RWPE1 (cell line): Measurements from ENCODE around the gene ABI3.

ENCODE experiments used
- CTCF ChIA-PET: fragments of 350-600 bp; sonication (Branson Sonifier 250); formaldehyde crosslinking; extraction: SDS; loops from one replicate; lab custom pipeline; 2021; lab: Yijun Ruan, JAX
- POLR2A ChIA-PET: fragments of 400-600 bp; formaldehyde crosslinking; extraction: SDS; loops from one replicate; lab custom pipeline; 2020; ENCODE audit warnings: antibody characterized with exemption; ENCODE audit not compliant: low non-redundant PET; lab: Yijun Ruan, JAX
- DNase-seq: peaks from one replicate; pipeline ENCODE4 v3.0.0; 2012; ENCODE audit warnings: low spot score
- H3K27ac ChIP-seq: fragments of 450-650 bp; 2 replicates; pipeline ENCODE4 v1.5.1; 2017
- CTCF ChIP-seq: fragments of 450-650 bp; conservative IDR thresholded peaks from 2 replicates; pipeline ENCODE4 v1.5.1; 2017; ENCODE audit warnings: low read depth, mild to moderate bottlenecking

ABI3 gene

DNA sequence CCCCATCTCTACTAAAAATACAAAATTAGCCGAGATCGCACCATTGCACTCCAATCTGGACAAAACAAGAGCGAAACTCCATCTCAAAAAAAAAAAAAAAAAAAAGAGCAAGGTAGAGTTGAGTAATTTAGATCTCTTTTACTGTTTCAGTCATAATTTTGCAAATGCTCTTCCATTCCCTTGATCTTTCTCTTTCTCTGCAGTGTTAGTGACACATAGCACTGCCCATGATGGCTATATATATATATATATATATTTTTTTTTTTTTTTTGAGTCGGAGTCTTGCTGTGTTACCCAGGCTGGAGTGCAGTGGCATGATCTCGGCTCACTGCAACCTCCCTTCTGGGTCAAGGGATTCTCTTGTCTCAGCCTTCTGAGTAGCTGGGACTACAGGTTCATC lies 32.3 kb downstream of the ABI3 start:
- no peak overlapping the region for H3K27ac ChIP-seq
- ChIA-PET CTCF (no interaction called here), POLR2A (no interaction called here)
- DNase-seq: no peak
- no peak for TF ChIP-seq CTCF

GRCh38 chr17:49244839-49245238 lies 34.3 kb downstream of the ABI3 start:
- ChIA-PET CTCF (no interaction called here), POLR2A (no interaction called here)
- no peak for TF ChIP-seq CTCF
- no peak for DNase-seq
- no peak overlapping the region for H3K27ac ChIP-seq

GRCh38 chr17:49247944-49248343 lies 37.4 kb downstream of the ABI3 start:
- CTCF ChIA-PET: interaction anchor here (1.2 kb wide), 1 partner anchor 9 kb away, joined by 7 read pairs; no protein-coding TSS in a partner anchor
- TF ChIP-seq CTCF: no peak
- no peak overlapping the region for H3K27ac ChIP-seq
- POLR2A ChIA-PET: interaction anchor here (0.6 kb wide), 2 partner anchors 148 to 300 kb away, joined by 3 read pairs; no protein-coding TSS in a partner anchor
- DNase-seq: no peak

DNA sequence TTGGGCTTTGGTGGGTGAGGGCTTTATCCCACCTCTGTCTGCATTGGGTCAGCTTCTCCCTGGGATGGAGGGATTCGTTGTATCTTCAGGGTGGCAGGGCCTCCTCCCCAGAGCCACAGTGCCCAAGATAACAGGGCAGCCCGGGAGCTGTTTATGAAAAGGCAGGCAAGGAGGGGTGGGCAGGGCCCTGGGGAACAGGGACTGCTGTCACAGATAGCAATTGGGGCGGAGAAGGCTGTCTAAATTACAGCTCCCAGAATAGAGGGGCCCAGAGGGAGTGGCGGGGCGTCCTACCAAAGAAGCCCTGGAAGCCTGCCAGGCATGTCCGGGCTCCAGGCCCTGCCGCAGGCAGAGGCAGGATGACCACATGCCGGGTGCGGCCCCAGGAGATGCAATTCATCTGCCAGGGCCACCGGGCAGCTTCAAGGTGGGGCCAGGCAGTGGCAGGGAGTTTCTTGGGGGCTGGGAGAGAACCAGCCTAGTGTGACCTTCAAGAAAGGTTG lies 38.8 kb downstream of the ABI3 start:
- no peak for DNase-seq
- ChIA-PET CTCF (interaction anchor here (0.8 kb wide), 1 partner anchor 42 kb away, joined by 3 read pairs; no protein-coding TSS in a partner anchor), POLR2A (interaction anchor here (0.5 kb wide), 1 partner anchor 9 kb away, joined by 4 read pairs; no protein-coding TSS in a partner anchor)
- TF ChIP-seq CTCF: no peak
- peak overlapping the region; percentile 22; the same call in 1 of the 2 replicates for H3K27ac ChIP-seq

DNA sequence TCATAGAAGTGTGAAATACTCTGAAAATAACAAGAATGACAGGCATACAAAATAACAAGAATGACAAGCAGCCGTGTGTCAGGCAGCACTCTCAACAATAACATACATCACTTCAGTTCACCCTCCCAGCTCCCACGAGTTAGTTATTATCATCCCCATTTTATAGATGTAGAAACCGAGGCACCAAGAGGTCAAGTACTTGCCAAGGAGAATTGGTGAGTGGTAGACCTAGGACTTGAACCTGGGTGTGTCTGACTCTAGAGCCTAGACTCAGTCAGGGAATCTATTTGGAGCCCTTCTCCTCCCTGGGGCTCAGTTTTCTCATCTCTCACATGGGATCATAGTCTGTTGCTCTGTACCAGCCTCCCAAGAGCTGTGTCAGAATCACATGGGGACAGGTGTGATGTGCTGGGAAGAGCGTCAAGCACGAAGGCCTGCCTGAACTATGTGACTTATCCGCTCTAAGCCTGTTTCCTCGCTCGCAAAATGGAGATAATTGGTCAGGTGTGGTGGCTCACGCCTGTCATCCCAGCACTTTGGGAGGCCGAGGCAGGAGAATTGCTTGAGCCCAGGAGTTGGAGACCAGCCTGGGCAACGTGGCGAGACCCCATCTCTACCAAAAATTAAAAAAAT lies 39.5 kb downstream of the ABI3 start:
- no peak for TF ChIP-seq CTCF
- ChIA-PET CTCF (no interaction called here), POLR2A (interaction anchor here (0.5 kb wide), 1 partner anchor 8 kb away, joined by 4 read pairs; no protein-coding TSS in a partner anchor)
- no peak for DNase-seq
- H3K27ac ChIP-seq: no peak overlapping the region

GRCh38 chr17:49252148-49252695 lies 41.7 kb downstream of the ABI3 start:
- ChIA-PET POLR2A (no interaction called here), CTCF (no interaction called here)
- no peak for DNase-seq
- H3K27ac ChIP-seq: no peak overlapping the region
- no peak for TF ChIP-seq CTCF
